Lower leg skin (tissue), 3 donors: ENCODE results near the gene FBXL16.

ENCODE experiments used
- POLR2A ChIP-seq, 2 donors: fragments of 450-650 bp; IDR thresholded peaks; one replicate each; pipeline ENCODE4 v1.6.1; 2016 to 2017; ENCODE audit warnings: antibody characterized with exemption in 2 of 2, mild to moderate bottlenecking in 1 of 2, moderate library complexity in 1 of 2
- TF ChIP-seq, protein P1 (sequence below), 3 donors: fragments of 450-650 bp; IDR thresholded peaks; one replicate each; pipeline ENCODE4 v1.5.1; 2016; ENCODE audit warnings: antibody characterized with exemption in 3 of 3, mild to moderate bottlenecking in 3 of 3, moderate library complexity in 2 of 3

DNA sequence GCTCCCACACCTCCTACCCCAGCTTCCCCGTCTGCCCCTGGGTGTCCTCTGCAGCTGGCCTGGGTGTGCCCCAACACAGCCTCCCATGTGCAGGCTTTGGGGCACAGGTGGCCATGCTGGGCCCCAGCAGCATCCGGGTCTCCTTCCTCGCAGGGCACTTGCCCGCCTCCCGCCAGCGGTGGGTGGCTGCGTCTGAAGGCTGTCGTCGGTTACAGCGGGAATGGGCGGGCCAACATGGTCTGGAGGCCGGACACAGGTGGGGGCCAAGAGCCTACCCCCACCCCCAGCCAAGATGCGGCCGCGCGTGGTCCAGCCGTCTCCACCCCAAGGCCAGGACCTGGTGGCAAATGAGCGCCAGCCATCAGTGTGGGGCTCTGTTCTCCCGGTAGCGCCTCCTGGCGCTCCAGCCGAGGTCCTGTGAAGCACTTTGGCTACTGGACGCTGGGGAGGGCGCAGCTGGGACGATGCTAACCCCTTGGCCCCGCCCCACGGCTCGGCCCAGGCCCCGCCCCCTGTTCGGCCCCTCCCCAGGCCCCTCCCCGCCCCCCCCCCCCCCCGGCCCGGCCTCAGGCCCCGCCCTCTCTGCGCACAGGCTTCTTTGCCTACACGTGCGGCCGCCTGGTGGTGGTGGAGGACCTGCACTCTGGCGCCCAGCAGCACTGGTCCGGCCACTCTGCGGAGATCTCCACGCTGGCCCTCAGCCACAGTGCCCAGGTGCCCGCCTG, 45.0 kb downstream of the FBXL16 start:
- TF ChIP-seq, protein P1, sequence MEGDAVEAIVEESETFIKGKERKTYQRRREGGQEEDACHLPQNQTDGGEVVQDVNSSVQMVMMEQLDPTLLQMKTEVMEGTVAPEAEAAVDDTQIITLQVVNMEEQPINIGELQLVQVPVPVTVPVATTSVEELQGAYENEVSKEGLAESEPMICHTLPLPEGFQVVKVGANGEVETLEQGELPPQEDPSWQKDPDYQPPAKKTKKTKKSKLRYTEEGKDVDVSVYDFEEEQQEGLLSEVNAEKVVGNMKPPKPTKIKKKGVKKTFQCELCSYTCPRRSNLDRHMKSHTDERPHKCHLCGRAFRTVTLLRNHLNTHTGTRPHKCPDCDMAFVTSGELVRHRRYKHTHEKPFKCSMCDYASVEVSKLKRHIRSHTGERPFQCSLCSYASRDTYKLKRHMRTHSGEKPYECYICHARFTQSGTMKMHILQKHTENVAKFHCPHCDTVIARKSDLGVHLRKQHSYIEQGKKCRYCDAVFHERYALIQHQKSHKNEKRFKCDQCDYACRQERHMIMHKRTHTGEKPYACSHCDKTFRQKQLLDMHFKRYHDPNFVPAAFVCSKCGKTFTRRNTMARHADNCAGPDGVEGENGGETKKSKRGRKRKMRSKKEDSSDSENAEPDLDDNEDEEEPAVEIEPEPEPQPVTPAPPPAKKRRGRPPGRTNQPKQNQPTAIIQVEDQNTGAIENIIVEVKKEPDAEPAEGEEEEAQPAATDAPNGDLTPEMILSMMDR (IDR thresholded peaks at IDR 0.05), result no peak
- TF ChIP-seq POLR2A (IDR thresholded peaks at IDR 0.05), result no peak
